Measurements from ENCODE around the gene GGT5.
"Not testable (repeated sequence)": the region's sequence is repeated elsewhere in the genome, so short reads cannot be mapped to it uniquely, and the experiment has no call there.

The GGT5 gene

DNA sequence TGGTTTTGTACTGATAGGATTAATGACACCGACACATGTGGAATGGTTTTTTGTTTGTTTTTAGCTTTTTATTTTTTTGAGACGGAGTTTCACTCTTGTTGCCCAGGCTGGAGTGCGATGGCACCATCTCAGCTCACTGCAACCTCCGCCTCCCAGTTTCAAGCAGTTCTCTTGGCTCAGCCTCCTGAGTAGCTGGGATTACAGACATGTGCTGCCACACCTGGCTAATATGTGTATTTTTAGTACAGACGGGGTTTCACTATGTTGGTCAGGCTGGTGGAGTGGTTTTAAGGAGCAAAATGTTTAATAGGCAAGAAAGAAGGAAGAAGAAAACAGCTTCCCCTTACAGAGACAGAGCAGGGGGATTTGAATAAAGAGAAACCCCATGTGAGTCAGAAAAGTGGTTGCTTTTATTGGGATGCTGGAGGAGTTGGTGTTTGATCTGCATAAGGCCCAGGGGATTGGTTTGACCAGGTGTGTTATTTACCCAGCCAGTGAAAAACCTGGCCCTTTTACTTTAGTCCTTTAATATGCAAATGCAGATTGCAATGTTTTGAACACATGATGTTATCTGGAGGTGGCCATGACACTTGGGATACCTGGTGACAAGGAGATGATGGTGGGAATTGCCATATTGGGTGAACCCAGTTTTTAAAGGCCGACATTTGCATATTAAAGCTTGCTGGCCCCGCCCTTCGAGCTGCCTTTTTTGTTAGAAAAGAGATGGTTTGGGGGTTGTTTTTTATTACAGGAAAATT lies 39.3 kb downstream of the GGT5 start:
- no peak for DNase-seq (ENCODE audit: low spot score)

DNA sequence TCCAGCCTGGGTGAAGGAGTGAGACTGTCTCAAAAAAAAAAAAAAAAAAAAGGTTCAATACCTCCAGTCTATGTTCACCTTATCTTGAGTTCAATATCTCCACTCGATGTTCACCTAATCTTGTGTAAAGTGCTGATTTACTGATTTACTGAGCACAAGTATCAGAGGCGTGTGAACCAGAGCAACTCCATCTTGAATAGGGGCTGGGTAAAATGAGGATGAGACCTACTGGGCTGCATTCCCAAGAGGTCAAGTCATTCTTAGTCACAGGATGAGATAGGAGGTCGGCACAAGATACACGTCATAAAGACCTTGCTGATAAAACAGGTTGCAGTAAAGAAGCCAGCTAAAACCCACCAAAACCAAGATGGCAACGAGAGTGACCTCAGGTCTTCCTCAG lies 41.0 kb downstream of the GGT5 start:
- DNase-seq (ENCODE audit: low spot score) = not testable (repeated sequence)

DNA sequence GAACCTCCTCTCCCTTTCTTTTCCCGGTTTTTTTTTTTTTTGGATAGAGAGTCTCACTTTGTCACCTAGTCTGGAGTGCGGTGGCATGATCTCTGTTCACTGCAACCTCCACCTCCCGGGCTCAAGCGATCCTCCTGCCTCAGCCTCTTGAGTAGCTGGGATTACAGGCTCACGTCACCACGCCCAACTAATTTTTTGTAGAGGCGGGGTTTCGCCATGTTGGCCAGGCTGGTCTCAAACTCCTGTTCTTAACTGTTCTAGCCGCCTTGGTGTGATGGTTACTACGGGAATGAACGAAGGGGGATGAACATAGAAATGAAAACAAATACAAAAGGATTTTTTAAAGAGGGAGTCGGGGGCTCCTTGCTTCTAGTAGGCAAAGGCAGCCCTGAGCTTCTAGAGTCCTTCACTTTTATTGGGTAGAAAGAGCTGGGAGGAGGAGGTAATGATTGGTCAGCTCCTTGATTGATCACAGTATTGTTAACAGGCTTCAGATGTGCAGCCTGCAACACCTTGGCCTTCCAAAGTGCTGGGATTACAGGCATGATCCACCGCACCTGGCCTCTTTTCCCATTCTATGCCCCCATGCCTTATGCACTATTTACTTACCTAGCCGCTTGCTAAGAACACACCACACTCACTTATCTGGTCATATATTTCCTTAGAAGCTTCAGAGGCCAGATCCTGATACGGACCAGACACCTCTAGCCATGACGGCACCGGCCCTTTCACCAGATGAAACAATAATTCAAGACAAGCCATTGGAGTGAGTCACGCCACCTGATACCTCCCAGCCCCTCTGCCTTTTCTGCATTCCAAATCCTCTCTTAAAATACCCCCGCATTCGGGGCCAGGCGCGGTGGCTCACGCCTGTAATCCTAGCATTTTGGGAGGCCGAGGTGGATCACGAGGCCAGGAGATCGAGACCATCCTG lies 42.9 kb downstream of the GGT5 start:
- no peak for DNase-seq (ENCODE audit: low spot score)

DNA sequence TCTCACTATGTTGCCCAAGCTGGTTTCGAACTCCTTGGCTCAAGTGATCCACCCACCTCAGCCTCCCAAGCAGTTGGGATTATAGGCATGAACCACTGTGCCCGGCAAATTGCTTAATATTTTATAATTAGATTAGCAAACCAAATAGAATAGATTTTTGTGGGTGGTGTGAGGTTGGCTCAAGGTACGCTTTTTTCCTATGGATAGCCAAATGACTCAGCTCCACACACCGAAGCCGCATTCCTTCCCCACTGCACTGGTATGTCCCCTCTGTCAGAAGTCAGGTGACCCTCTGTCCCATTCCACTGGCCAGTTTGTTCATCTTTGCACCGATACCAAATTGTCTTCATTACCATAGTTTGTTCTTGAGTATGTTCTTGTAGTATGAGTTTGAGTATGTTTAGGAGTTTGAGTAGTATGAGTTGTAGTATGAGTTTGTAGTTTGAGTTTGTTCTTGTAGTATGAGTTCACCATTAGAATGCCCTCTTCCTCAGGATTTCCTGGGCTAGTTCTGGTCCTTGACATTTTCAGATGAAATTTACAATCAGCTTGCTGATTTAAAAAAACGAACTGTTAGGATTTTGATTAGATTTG lies 44.2 kb downstream of the GGT5 start:
- no peak for DNase-seq (ENCODE audit: low spot score)

DNA sequence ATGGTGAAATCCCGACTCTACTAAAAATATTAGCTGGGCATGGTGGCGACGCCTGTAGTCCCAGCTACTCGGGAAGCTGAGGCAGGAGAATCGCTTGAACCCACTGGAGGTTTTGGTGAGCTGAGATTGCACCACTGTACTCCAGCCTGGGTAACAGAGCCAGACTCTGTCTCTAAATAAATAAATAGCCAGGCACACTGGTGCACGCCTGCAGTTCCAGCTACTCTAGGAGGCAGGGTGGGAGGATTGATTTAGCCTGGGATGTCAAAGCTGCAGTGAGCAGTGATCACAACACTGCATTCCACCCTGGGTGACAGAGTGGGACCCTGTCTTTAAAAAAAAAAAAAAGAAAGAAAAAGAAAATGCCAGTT lies 46.2 kb downstream of the GGT5 start:
- DNase-seq (ENCODE audit: low spot score) = no peak

DNA sequence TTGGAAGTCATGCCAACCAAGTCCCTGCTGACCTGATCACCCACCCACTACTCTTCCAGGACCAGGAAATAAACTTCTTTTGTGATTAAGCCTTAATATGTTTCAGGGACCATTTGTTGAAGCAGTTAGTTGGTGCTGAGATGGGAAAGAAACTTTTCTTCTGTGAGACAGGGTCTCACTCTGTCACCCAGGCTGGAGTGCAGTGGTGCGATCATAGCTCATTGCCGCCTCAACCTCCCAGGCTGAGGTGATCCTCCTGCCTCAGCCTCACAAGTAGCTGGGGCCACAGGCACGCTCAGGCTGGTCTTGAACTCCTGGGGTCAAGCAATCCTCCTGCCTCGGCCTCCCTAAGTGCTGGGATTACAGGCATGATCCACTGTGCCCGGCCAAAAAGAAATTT lies 53.0 kb downstream of the GGT5 start:
- no peak for DNase-seq (ENCODE audit: low spot score)

DNA sequence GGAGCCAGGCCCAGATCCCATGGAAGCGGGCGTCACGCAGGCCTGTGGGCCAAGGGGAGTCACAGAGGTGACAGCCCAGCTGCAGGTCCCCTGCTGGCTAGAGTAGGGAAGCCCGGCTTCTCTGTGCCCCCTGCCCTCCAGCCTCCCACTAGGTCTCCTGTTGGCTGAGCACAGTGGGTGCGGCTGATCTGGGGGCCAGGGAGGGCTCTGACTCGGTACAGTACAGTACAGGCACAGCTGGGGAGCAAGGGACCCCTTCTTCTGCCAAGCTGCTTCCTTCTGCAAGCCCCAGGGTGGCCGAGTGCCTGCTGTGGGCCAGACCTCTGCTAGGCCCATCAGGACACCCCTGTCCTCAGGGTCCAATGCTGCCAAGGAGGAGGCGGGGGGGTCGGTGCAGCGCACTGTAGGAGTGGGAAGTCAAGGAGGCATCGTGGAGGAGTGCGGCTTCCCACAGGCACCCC lies 53.5 kb downstream of the GGT5 start:
- no peak for DNase-seq (ENCODE audit: low spot score)

DNA sequence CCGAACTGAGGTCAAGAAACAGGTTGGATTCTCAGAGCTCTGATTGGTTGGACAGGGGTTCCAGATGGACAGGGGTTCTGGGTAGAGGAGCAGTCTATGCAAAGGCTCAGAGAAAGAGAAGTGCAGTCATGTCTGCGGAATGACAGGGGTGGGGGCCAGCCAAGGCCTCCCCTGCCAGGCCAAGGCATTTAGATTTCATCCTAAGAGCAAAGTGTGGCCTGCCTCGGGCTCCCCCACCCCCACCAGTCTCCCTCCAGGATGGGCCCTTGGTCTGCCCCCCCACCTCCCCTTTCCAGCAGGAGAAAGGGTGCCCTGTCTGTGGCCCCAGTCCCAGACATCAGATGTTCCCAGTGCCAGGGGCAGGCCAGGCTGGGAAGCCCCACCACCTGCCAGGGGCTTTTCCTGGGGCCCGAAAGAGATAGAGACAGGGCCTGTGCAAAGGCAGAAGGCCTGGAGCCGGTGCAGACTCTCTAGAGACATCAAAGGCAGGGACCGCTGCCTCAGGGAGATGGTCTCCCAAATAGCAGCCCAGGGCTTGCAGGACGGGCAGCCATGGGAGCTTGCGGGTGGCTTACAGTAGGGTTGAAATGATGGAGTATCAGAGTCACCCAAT lies 54.2 kb downstream of the GGT5 start:
- DNase-seq (ENCODE audit: low spot score) = no peak

DNA sequence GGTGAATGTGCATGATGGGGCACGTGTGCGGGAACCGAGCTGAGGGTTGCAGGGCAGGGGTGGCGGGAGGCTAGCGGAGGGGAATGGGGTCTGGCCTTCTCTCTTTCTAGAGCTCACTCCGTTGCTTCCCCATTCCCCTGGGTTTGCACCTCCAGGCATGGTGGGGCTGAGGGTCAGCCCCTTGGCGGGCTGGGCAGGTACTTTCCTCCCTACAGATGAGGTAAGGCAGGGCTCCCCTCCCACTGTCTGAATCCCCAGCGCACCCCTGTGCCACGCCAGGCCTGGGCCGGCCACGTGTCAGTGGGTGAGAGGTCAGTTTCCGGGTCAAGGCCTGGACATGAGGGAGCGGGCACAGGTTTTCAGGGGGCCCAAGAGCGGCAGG lies 54.7 kb downstream of the GGT5 start:
- DNase-seq (ENCODE audit: low spot score) = no peak

DNA sequence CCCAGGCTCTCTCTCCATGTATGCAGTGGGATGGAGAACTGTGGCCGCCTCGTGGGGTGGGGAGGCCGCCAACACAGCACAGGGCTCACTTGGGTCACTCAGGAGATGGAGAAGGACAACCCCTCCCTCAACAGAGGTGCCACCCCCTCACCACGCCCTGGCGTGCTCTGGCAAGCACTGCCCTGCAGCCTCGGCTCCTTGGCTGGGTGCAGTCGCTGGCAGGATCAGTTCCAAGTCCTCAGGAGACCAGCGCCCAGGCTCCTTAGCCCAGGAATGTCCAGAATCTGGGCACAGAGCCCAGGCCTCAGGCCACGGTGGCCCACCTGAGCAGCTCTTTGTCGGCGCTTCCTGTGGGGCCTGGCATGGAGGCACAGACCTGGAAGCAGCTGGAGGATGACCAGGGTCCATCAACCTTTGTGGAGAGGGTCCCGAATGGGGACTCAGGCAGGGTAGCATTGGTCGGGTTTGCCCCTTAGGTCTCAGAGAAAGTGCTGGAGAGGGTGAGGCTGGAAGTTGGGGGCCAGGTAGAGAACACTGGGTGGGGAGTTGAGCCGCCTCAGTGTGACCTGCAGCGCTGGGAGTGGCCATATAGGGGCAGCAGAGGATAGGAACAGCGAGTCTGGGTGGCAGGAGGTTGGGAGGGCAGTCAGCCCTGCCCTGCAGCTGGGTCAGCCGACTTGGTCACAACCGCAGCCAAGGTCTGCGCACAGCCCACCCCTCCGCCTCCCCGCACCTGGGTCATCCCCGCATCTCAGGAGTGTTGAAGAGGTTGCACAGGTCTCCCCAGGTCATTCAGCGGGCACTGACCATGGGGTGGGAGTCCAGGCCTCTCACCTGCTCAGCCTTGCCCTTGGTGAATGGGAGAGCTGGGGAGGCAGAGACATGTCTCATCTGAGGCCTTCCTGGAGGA lies 55.4 kb downstream of the GGT5 start:
- DNase-seq (ENCODE audit: low spot score) = peak; percentile 93

DNA sequence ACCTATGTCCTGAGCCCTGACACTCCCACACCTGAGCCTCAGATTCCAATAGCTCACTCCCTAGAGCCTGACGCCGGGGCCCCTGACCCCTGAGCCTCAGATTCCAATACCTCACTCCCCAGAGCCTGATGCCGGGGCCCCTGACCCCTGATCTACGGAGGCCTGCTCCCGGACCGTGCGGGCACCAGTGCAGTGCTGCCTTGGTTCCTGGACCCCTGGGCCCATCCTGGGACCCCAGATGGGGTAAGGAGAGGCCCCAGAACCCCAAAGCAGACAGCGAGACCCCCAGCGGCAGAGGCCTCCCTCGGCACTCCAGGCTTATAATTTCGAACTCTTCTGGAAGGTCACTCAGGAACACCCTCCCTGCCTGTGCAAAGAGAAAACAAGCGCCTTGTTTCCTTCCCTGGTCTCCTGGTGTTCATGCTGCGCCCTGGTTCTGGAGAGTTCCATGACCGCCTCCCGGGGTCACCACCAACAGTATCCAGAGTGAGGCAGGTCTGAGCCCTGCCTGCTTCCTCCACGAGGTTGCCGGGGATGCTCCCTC lies 56.1 kb downstream of the GGT5 start:
- no peak for DNase-seq (ENCODE audit: low spot score)

DNA sequence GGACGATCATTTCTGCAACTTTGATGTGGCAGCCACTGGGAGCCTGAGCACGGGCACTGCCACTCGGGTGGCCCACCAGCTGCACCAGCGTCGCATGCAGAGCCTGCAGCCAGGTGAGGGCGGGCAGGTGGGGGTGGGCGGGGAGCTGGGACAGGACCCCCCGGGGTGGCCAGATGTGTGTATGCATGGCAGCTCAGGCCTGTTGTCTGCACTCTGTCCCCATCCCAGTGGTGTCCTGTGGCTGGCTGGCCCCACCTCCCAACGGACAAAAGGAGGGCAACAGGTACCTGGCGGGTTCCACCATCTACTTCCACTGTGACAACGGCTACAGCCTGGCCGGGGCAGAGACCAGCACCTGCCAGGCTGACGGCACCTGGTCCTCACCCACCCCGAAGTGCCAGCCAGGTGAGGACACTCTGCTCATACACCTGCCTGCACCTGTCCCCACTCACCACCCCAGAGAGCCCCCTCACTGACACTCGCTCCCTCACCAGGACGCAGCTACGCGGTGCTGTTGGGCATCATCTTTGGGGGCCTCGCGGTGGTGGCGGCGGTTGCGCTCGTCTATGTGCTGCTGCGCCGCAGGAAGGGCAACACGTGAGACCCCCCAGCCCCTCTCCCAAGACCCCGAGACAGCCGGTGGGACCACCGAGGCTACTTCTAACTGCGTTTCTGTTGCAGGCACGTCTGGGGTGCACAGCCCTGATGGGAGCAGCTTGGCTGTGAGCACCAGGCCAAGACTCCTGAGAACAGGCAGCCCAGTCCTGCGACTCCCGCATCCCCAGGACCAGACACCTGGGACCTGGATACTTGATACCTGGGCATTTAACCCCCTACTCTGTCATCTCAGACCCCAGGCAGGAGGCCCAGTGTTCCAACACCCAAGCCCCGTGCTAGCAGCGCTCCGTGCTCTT lies 56.9 kb downstream of the GGT5 start:
- no peak for DNase-seq (ENCODE audit: low spot score)

DNA sequence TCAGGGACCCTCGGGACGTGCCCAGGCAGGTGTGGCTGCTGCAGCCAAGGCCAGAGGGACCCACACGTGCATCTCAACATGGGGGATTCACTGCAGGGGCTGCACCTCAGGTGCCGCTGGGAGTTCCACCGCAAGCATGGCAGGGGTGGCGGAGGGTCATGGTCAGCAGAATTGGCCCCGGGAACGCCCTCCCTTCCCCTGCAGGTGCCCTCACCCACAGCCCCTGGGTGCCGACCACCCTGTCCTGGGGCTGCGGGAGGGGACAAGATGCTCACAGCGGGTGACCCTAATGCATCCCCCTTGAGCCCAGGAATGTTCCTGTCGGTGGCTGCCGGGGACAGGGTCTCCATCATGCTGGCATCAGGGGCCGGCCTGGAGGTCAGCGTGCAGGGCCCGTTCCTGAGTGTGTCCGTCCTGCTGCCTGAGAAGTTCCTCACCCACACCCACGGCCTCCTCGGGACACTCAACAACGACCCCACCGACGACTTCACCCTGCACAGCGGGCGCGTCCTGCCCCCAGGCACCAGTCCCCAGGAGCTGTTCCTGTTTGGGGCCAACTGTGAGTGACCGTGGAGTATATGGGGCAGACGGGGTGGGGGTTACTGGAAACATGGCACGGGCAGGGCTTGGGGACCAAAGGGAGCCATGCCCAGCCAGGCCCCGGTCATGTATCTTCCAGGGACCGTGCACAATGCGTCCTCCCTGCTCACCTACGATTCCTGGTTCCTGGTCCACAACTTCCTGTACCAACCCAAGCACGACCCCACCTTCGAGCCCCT lies 57.8 kb downstream of the GGT5 start:
- no peak for DNase-seq (ENCODE audit: low spot score)

DNA sequence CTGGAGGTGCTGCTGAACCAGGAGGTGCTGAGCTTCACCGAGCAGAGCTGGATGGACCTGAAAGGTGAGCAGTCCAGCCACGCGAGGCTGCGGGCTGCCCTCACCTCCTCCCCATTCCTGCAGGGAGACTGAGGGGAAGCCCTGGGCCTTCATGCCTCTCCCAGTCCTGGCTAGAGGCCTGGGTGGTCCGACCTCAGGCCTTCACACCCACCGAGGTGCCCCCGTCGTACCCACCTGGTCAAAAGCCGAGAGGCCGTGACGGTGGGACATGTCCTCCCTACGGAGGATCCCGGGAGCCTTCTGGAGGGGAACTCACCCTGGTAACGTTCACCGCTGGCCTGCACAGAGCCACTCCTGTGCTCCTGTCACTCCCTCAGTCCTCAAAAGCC lies 58.5 kb downstream of the GGT5 start:
- DNase-seq (ENCODE audit: low spot score) = no peak

DNA sequence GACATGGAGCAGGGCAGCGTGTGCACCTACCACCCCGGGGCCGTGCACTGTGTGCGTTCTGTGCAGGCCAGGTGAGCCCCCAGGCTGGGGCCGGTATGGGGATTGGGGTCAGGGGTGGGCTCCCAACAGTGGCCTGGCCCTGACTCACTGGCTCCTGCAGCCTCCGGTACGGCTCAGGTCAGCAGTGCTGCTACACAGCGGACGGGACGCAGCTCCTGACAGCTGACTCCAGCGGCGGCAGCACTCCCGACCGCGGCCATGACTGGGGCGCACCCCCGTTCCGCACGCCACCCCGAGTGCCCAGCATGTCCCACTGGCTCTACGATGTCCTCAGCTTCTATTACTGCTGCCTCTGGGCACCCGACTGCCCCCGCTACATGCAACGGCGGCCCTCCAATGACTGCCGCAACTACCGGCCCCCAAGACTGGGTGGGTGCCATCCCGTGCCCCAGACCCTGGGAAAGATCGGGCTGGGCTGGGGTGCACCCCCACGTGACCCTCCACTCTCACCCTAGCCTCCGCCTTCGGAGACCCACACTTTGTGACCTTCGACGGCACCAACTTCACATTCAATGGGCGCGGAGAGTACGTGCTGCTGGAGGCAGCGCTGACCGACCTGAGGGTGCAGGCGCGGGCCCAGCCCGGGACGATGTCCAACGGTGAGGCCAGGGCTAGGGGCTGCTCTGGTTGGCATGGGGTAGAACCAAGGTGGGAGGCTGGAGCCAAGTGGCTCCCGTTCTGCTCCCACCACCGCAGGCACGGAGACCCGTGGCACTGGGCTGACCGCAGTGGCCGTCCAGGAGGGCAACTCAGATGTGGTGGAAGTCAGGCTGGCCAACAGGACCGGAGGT lies 59.2 kb downstream of the GGT5 start:
- DNase-seq (ENCODE audit: low spot score) = no peak

DNA sequence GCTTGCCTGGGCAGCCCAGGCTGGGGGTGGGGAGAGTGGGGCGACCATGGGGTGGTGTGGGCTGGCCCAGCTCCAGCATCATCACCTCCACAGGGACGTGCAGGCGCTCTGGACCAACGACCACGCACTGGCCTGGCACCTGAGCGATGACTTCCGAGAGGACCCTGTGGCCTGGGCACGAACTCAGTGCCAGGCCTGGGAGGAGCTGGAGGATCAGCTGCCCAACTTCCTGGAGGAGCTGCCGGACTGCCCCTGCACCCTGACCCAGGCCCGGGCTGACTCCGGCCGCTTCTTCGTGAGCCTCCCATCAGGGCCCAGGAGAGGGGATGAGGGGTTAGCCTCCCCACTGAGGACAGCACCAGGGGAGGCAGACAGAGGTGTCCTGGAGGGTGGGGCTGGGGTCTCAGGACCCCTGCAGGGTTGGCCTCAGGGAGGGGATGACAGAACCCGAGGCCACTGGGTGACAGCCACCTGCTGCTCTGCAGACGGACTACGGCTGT lies 59.8 kb downstream of the GGT5 start:
- DNase-seq (ENCODE audit: low spot score) = no peak

DNA sequence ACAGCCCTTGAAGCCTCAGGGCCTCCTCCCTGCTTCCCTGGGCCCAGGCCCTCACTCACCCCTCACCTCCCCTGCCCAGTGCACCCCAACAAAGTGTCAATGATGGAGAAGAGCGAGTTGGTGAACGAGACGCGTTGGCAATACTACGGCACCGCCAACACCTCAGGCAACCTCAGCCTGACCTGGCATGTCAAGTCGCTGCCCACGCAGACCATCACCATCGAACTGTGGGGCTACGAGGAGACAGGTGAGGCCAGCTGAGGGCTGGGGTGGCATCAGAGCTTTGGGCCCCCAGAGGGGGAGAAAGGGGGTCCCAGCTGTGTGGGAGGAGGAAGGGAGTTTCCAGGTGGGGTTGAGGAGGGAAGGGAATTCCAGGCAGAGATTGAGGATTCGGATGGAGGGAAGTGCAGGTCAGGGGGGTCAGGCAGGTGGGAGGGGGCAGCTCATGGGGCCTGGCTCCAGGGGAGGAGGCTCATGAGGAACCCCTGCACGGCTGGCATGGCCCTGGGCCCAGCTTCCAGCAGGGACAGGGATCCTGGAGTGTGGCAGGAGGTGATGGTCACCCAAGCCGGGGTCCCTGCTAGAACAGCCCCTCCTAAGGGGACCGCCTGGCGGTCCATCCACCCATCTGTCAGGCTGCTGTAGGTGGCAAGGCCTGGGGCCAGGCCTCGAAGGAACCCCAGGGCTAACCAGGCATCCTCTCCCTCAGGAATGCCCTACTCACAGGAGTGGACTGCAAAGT lies 60.7 kb downstream of the GGT5 start:
- DNase-seq (ENCODE audit: low spot score) = no peak
